Spleen (tissue), 11 donors: ENCODE results near the gene KCNQ1. TPM values are rescaled to one million over a fixed set of nuclear protein-coding genes. Genes with fewer than 3 reads are reported as not detected.
A peak's percentile ranks its signal among the peaks of the same experiment; 100 is the strongest.

Source experiments
- DNase-seq: peaks from one replicate; pipeline ENCODE4 v3.0.0-alpha.2; 2020
- H3K27ac ChIP-seq, 8 donors: fragments of 200-600 bp; sonication (generic) in 7 of 8; 1 replicate in 4 of 8; 2 replicates in 4 of 8; pipeline versions ENCODE4 v1.5.0 to v1.8.0; 2016 to 2021; ENCODE audit warnings: inconsistent platforms in 4 of 8, mild to moderate bottlenecking in 4 of 8, moderate library complexity in 1 of 8
- H3K27me3 ChIP-seq, 7 donors: fragments of 200-600 bp; sonication (generic) in 6 of 7; replicated peaks in 1 of 7; 1 replicate in 4 of 7; 2 replicates in 3 of 7; pipeline versions ENCODE4 v1.5.0 to v1.8.0; 2016 to 2021; ENCODE audit warnings: inconsistent platforms in 3 of 7, mild to moderate bottlenecking in 1 of 7
- H3K36me3 ChIP-seq, 6 donors: fragments of 200-600 bp; sonication (generic) in 5 of 6; 1 replicate in 4 of 6; 2 replicates in 2 of 6; pipeline versions ENCODE4 v1.5.0 to v1.8.0; 2016 to 2021; ENCODE audit warnings: inconsistent platforms in 2 of 6
- H3K4me1 ChIP-seq, 6 donors: fragments of 200-600 bp; sonication (generic) in 5 of 6; 1 replicate in 3 of 6; 2 replicates in 3 of 6; pipeline versions ENCODE4 v1.5.0 to v1.8.0; 2016 to 2021; ENCODE audit warnings: inconsistent platforms in 3 of 6
- H3K4me3 ChIP-seq, 8 donors: fragments of 200-600 bp; sonication (generic) in 7 of 8; 1 replicate in 4 of 8; 2 replicates in 4 of 8; pipeline versions ENCODE4 v1.5.0 to v1.8.0; 2016 to 2021; ENCODE audit warnings: inconsistent platforms in 4 of 8, mild to moderate bottlenecking in 4 of 8, moderate library complexity in 2 of 8
- H3K9me3 ChIP-seq, 8 donors: fragments of 200-600 bp; sonication (generic) in 7 of 8; 1 replicate in 4 of 8; 2 replicates in 4 of 8; pipeline versions ENCODE4 v1.5.0 to v1.8.0; 2016 to 2021; ENCODE audit warnings: inconsistent platforms in 4 of 8
- POLR2A ChIP-seq, 3 donors: fragments of 450-650 bp; IDR thresholded peaks; one replicate each; pipeline ENCODE4 v1.5.1; 2017; ENCODE audit warnings: antibody characterized with exemption in 3 of 3, mild to moderate bottlenecking in 1 of 3
- POLR2AphosphoS5 ChIP-seq, 3 donors: sonication (generic); formaldehyde crosslinking; IDR thresholded peaks; one replicate each; pipeline ENCODE4 v1.5.1; 2017; ENCODE audit warnings: antibody characterized with exemption in 3 of 3
- WGBS, 5 donors: extraction: QIAGEN DNeasy Blood & Tissue Kit in 3 of 5; methylation state at CpG; one replicate each; pipeline versions ENCODE4 v1.1.5 to v1.1.7; 2013 to 2018; 5-methylcytosine and 5-hydroxymethylcytosine counted together
- intact Hi-C: fragments of 100-400 bp; cut with DNase I; formaldehyde crosslinking; loops from one replicate; pipeline ENCODE4 v1.15.0; 2023; ENCODE audit warnings: low total_unique reads
- polyA plus RNA-seq, 3 donors: library from polyadenylated mRNA; stranded (reverse); fragments of 200-250 nt; gene quantifications; one replicate each; pipeline ENCODE4 v1.2.1, GENCODE V29; 2013
- total RNA-seq, 7 donors: library from RNA; depleted of rRNA in 3 of 7; stranded (reverse); fragments of >200 nt in 3 of 7; fragmentation: NEBNext Ultra II Directional in 4 of 7; extraction: Animal tissue kit (Norgen Biotek cat#: 25700) in 4 of 7; gene quantifications; one replicate each; pipeline versions ENCODE4 v1.1.0 to v1.2.1, GENCODE V29; 2016 to 2021
- TF ChIP-seq, protein P1 (sequence below), 11 experiments: fragments of 200-600 bp in 7 of 11; fragments of 450-650 bp in 4 of 11; sonication (generic) in 4 of 11; IDR thresholded peaks in 8 of 11; conservative IDR thresholded peaks in 3 of 11; 1 replicate in 7 of 11; 2 replicates in 4 of 11; pipeline versions ENCODE4 v1.4.0 to v1.8.0; 2016 to 2021; ENCODE audit warnings: antibody characterized with exemption in 11 of 11, inconsistent platforms in 4 of 11, mild to moderate bottlenecking in 1 of 11
- donor health status: healthy with polysubstance abuse.
- donor health status: DM: no; HTN: no; CAD: no; lungs with moderate emphysema.
- donor health status: DM: no; HTN: no; CAD: no.
- donor health status: Bipolar disorder and iron deficiency.
- donor health status: healthy.
- donor health status: DM: no; HTN: no; CAD: no.
- donor health status: DM: yes; HTN: yes; CAD: no.

Gene KCNQ1
- total and polyA plus RNA-seq, 10 donors: 3.3 to 21.6 (median 13.5) TPM

DNA sequence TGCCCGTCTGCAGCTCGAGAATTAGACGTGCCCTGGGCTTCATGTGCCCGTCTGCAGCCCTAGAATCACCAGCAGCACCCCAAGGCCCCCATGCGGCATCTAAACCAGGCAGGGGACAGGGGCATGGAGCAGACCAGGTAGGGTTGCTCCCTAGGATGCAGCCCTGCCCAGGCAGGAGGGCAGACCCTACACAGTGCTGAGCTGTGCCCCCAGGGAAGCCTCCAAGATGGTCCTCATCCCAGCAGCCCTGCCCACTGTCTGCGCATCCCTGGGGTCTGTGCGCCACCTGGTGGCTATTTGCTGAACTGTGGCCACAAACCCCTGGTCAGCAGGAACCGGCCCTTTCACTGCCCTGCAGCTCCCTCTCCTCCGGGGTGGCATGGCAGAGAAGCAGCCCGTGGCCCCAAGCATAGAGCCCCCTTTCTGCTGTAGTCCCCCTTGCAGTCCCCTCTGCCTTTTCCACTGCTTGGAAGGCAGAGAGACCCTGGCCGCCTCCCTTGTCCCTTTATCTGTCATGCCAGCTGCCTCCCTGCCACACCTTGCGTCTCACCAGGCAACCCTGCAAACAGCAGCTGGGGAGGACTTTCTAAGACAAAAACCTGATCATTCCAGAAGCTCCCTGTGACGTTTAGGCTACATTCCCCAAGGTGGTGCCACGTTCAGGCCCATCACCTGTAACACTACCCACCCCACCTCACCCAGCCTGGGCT, 86.6 kb downstream of the KCNQ1 start:
- TF ChIP-seq, protein P1, sequence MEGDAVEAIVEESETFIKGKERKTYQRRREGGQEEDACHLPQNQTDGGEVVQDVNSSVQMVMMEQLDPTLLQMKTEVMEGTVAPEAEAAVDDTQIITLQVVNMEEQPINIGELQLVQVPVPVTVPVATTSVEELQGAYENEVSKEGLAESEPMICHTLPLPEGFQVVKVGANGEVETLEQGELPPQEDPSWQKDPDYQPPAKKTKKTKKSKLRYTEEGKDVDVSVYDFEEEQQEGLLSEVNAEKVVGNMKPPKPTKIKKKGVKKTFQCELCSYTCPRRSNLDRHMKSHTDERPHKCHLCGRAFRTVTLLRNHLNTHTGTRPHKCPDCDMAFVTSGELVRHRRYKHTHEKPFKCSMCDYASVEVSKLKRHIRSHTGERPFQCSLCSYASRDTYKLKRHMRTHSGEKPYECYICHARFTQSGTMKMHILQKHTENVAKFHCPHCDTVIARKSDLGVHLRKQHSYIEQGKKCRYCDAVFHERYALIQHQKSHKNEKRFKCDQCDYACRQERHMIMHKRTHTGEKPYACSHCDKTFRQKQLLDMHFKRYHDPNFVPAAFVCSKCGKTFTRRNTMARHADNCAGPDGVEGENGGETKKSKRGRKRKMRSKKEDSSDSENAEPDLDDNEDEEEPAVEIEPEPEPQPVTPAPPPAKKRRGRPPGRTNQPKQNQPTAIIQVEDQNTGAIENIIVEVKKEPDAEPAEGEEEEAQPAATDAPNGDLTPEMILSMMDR (IDR thresholded peaks at IDR 0.05 in 8 of 11, conservative IDR thresholded peaks at IDR 0.05 in 3 of 11): peak; percentile 92 to 98 (median 96)
- TF ChIP-seq POLR2AphosphoS5 (IDR thresholded peaks at IDR 0.05) (peak in 1 of 3 donors; percentile 27), POLR2A (IDR thresholded peaks at IDR 0.05) (no peak)
- intact Hi-C loops: loop anchor here (1.0 kb wide), 1 partner anchor 103 kb away; no protein-coding TSS in a partner anchor
- DNase-seq: peak; percentile 93
- 38 to 53% (median 46%) methylated on average over 6 to 14 of the region's 14 CpGs for WGBS, 5 donors
- Histone ChIP-seq H3K4me3 (no peak overlapping the region), H3K4me1 (peaks cover 18 to 50% (median 39%) of the 10 kb centered on the region in 6 donors), H3K36me3 (peaks cover 0 to 11% (median 0%) of the 10 kb centered on the region in 6 donors), H3K27me3 (no peaks in the 10 kb centered on the region), H3K27ac (no peak overlapping the region), H3K9me3 (no peaks in the 10 kb centered on the region)

DNA sequence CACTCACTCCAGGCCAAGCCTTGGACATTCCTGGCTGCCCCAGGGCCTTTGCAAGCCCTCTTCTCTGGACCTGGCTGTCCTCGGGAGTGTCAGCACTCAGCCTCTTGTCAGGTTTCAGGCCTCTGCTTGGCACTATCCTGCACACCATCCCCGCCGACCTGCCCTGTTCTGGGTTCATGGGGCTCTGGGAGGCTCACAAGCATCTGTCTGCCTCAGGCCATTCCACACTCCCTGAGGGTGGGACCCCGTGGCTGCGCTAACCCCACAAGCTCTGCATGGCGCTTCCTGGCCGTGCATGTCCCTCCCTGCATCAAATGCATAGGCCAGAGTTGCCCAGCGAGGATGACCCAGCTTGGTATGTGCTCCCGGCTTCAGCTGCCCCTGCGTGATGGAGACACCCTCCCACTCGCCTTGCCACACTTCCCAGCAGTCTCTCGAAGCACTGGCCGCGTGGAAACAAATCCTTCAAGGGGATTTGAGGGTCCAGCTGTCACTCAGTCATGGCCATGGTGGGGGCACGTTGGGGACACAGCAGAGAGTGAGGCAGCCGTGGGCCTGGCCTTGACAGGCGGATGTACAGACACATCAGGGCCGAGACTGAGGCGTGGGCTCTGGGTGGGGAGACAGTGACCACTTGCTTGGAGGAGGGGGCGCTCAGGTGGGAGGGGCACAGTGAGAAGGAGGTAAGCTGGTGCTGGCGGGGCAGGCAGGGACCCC, 87.3 kb downstream of the KCNQ1 start:
- H3K27me3 ChIP-seq: no peaks in the 10 kb centered on the region
- H3K27ac ChIP-seq: no peak overlapping the region
- DNase-seq: peak; percentile 80

DNA sequence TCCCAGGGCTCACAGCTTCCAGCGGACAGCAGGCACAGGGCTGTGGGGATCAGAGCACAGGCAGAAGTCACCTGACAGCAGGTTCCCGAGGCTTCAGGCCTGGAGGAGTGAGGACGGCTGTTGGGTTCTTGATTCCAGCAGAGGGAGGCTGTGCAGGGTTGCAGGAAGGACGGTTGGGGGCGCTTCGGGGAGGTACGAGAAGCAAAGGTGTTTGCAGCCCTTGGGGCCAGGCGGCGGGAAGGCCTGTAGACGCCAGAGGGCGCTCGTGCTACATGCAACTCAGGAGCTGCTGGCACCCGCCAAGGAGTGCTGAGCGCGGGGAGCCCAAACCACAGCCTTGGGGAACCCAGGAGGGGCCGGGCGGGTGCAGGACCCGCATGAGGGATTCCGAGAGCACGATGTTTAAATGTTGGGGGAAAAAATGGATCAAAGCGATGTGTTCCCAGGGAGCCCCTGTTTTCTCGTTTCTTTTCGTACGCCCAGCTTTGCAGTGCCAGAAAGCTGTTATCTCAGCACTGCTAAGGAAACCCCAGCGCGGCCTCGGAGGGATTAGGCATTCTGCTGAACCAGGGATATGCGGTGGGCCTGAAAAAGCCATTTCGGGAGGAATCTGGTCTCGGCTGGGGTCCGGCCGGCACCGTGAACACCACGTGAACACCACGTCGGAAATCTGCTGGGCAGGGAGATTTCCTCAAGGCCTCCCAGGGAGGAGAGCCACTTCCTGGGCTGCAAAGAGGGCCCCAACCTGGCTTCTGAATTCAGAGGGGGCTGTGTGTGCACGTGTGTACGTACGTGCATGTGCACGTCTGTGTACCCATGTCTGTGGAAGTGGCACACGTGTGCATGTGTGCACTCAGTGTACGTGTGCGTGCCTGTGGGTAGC, 88.1 kb downstream of the KCNQ1 start:
- TF ChIP-seq, protein P1 (IDR thresholded peaks at IDR 0.05 in 8 of 11, conservative IDR thresholded peaks at IDR 0.05 in 3 of 11): peak; percentile 97 to 100 (median 99)
- TF ChIP-seq POLR2AphosphoS5 (IDR thresholded peaks at IDR 0.05): peak; percentile 62 to 72 (median 69)
- no peak for TF ChIP-seq POLR2A (IDR thresholded peaks at IDR 0.05)
- intact Hi-C loops: loop anchor here (2.0 kb wide), 1 partner anchor 356 kb away; no protein-coding TSS in a partner anchor
- peak overlapping the region in 6 of 8 donors; percentile 5 to 46 (median 19) for H3K4me3 ChIP-seq
- no peaks in the 10 kb centered on the region for H3K9me3 ChIP-seq
- WGBS, 5 donors: 8 to 16% (median 10%) methylated on average over 25 to 43 of the region's 43 CpGs
- H3K4me1 ChIP-seq: peaks cover 14 to 35% (median 27%) of the 10 kb centered on the region in 6 donors
- H3K36me3 ChIP-seq: peaks cover 0 to 11% (median 0%) of the 10 kb centered on the region in 6 donors
- DNase-seq: peak; percentile 98
- no peaks in the 10 kb centered on the region for H3K27me3 ChIP-seq
- H3K27ac ChIP-seq: peak overlapping the region in 1 of 8 donors; percentile 12

More for the DNA sequence above, 87.3 kb downstream of the KCNQ1 start:
- H3K36me3 ChIP-seq: peaks cover 0 to 11% (median 0%) of the 10 kb centered on the region in 6 donors
- intact Hi-C loops: loop anchor here (1.0 to 2.0 kb wide), 2 partner anchors 104 to 357 kb away; no protein-coding TSS in a partner anchor
- peaks cover 14 to 43% (median 32%) of the 10 kb centered on the region in 6 donors for H3K4me1 ChIP-seq
- H3K9me3 ChIP-seq: no peaks in the 10 kb centered on the region
- TF ChIP-seq POLR2AphosphoS5 (IDR thresholded peaks at IDR 0.05): no peak
- TF ChIP-seq, protein P1 (IDR thresholded peaks at IDR 0.05 in 8 of 11, conservative IDR thresholded peaks at IDR 0.05 in 3 of 11): no peak
- no peak for TF ChIP-seq POLR2A (IDR thresholded peaks at IDR 0.05)
- H3K4me3 ChIP-seq: no peak overlapping the region
- WGBS, 5 donors: 68 to 84% (median 72%) methylated on average over 18 to 21 of the region's 21 CpGs
